HL-60 (cell line): Measurements from ENCODE around the gene ZSCAN21.

Experiments used
- DNase-seq, 2 experiments: peaks; one replicate each; pipeline ENCODE4 v3.0.0-alpha.2; 2010 to 2020; ENCODE audit warnings: low read depth in 1 of 2, low spot score in 1 of 2
- H3K27ac ChIP-seq: fragments of 250-450 bp; sonication (Bioruptor Pico); replicated peaks from 2 replicates; pipeline ENCODE4 v1.5.1; 2020; ENCODE audit warnings: mild to moderate bottlenecking, moderate library complexity
- H3K27me3 ChIP-seq: fragments of 250-450 bp; sonication (Bioruptor Pico); 2 replicates; pipeline ENCODE4 v1.5.1; 2021; ENCODE audit warnings: mild to moderate bottlenecking, moderate library complexity; ENCODE audit not compliant: insufficient read depth, poor library complexity, severe bottlenecking
- H3K4me3 ChIP-seq: replicated peaks from 2 replicates; pipeline ENCODE4 v1.5.1; 2011; ENCODE audit warnings: mild to moderate bottlenecking, control low read depth, low read length; ENCODE audit not compliant: insufficient read depth
- CTCF ChIP-seq: IDR thresholded peaks from one replicate; pipeline ENCODE4 v1.5.1; 2011; ENCODE audit warnings: low read length, control low read depth, inconsistent platforms; ENCODE audit not compliant: insufficient read depth
- GABPA ChIP-seq: IDR thresholded peaks from 2 replicates; pipeline ENCODE4 v1.6.1; 2012; ENCODE audit warnings: low read depth
- POLR2AphosphoS5 ChIP-seq: IDR thresholded peaks from 2 replicates; pipeline ENCODE4 v1.6.1; 2012; ENCODE audit warnings: low read depth
- REST ChIP-seq: IDR thresholded peaks from 2 replicates; pipeline ENCODE4 v1.6.1; 2012; ENCODE audit warnings: low read depth; ENCODE audit not compliant: insufficient replicate concordance
- SPI1 ChIP-seq: IDR thresholded peaks from 2 replicates; pipeline ENCODE4 v1.6.1; 2012; ENCODE audit warnings: low read depth, mild to moderate bottlenecking, borderline replicate concordance

The ZSCAN21 gene

GRCh38 chr7:100106633-100107032 is 57.1 kb downstream of the ZSCAN21 start:
- TF ChIP-seq POLR2AphosphoS5 (no peak), SPI1 (no peak), CTCF (no peak), REST (no peak), GABPA (no peak)
- Histone ChIP-seq H3K27ac (no peak overlapping the region), H3K4me3 (no peak overlapping the region), H3K27me3 (no peaks in the 10 kb centered on the region)
- DNase-seq = no peak

- Histone ChIP-seq H3K27me3 (no peaks in the 10 kb centered on the region), H3K27ac (no peak overlapping the region), H3K4me3 (no peak overlapping the region)
- no peak for DNase-seq
- TF ChIP-seq POLR2AphosphoS5 (no peak), SPI1 (no peak), CTCF (no peak), REST (no peak), GABPA (no peak)
Measured at GRCh38 chr7:100107125-100107737, 57.7 kb downstream of the ZSCAN21 start.

- no peak overlapping the region for H3K4me3 ChIP-seq
- H3K27ac ChIP-seq = no peak overlapping the region
- H3K27me3 ChIP-seq = no peaks in the 10 kb centered on the region
- no peak for DNase-seq
- TF ChIP-seq GABPA = no peak
- TF ChIP-seq CTCF = no peak
- TF ChIP-seq SPI1 = 0 out of 2 replicates have a peak, but pooled peaks have one; percentile 5
Measured at GRCh38 chr7:100107890-100108289, 58.3 kb downstream of the ZSCAN21 start.
